ENCODE measurements around the gene CD81. TPM values are rescaled to one million over a fixed set of nuclear protein-coding genes. Genes with fewer than 3 reads are reported as not detected.

CD81 gene
- total RNA-seq, 4 donors from 2014 or later = 54.5 to 87.0 (median 66.8) TPM

DNA sequence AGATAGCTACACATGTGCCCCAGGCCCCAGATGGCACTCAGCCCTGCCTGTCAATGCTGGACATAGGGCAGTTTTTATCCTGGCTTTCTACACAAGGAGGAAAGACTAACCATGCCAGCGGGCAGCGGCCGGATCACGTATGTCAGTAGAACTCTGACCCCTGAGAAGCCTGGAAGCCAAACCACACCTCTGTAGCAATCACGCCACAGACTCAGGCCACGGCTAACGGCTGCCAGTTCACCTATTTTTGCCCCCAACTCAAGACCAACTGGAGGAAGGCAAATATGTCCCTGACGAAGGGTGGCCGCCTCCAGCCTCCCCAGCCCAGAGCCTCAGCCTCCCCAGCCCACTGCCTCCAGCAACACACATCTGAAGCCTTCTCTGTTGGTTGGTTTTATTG is 7.2 kb upstream of the CD81 start:
- no peak overlapping the region for H3K27ac ChIP-seq
- H3K27me3 ChIP-seq = no peaks in the 10 kb centered on the region
- no peaks in the 10 kb centered on the region for H3K36me3 ChIP-seq
- no peak overlapping the region for H3K4me3 ChIP-seq
- no peak for ATAC-seq
- H3K4me1 ChIP-seq = no peaks in the 10 kb centered on the region
- in situ Hi-C loops (cut with MboI; ENCODE audit: low sequenced_read_pairs in 4 of 4) (no loop called here), intact Hi-C loops (cut with DNase I; ENCODE audit: low total_unique reads) (no loop called here)
- TF ChIP-seq CTCF (IDR thresholded peaks at IDR 0.05 in 4 of 5, conservative IDR thresholded peaks at IDR 0.05 in 1 of 5) (no peak), POLR2A (IDR thresholded peaks at IDR 0.05) (no peak)
- DNase-seq = no peak
- no peaks in the 10 kb centered on the region for H3K9me3 ChIP-seq

DNA sequence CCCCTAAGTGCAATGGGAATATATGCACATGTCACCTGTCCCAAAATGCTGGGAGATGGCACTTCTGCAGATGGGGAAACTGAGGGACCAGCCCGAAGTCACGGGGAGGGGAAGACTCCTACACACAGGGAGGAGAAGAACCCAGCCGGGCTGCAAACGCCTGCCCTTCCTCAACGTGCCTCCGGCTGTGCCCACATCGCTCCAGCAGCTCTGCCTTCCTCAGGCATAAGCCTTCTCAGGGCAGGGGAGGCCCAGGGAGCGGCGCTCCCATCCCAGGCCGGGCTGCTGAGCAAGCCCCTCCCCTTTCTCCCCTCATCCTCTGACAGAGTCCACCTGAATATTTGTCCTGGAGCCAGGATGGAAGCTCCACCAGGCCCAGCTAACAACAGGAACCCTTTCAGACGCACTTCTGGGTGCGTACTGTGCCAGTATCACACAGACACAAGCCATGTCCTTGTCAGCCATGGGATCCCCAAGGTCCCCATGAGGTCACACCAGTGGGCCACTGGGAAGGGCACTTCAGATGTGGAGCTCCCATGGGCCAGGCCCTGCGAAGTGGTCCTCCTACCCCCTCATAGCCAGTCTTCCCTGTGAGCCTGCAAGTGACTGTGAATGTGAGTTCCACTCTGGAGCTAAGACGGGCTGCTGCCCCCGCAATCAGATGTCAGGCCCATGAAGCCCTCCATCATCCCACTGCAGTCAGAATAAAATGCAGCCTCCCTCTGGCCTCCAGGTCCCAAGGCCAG is 2.5 kb upstream of the CD81 start:
- H3K9me3 ChIP-seq = no peaks in the 10 kb centered on the region
- ATAC-seq (no peak), DNase-seq (no peak)
- intact Hi-C loops (cut with DNase I; ENCODE audit: low total_unique reads) (loop anchor here (5.0 kb wide), 3 partner anchors 43 to 67 kb away; no protein-coding TSS in a partner anchor), in situ Hi-C loops (cut with MboI; ENCODE audit: low sequenced_read_pairs in 4 of 4) (no loop called here)
- peaks cover 16% of the 10 kb centered on the region in 2 donors for H3K4me1 ChIP-seq
- H3K4me3 ChIP-seq = no peak overlapping the region
- no peaks in the 10 kb centered on the region for H3K27me3 ChIP-seq
- no peaks in the 10 kb centered on the region for H3K36me3 ChIP-seq
- no peak for TF ChIP-seq CTCF (IDR thresholded peaks at IDR 0.05 in 4 of 5, conservative IDR thresholded peaks at IDR 0.05 in 1 of 5)
- TF ChIP-seq POLR2A (IDR thresholded peaks at IDR 0.05) = no peak
- no peak overlapping the region for H3K27ac ChIP-seq

DNA sequence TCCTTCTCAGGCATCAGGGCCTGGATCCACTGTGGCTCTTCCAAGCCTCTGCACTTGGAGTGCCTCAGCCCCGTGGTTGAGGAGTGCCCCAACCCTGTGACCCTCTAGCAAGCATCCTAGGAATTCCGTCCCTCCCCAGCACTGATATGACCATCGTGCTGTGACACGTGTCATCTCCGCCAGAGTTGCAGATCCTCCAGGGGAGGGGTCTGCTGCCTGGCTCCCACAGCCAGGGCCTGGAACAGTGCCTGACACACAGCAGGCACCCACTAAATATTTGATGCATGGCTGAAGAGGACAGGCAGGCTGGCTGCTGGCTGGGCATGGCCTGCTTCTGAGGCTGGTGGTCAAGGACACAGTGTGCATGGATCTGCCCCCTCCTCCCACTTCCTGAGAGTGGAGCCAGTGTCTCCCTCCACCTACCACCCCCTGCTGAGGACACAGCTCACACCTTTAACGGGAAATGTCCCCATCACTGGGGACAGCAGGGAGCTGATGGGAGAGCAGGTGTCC is 1.7 kb upstream of the CD81 start:
- Histone ChIP-seq H3K9me3 (no peaks in the 10 kb centered on the region), H3K4me1 (peaks cover 23 to 24% of the 10 kb centered on the region in 2 donors), H3K4me3 (no peak overlapping the region), H3K27ac (no peak overlapping the region), H3K27me3 (no peaks in the 10 kb centered on the region), H3K36me3 (no peaks in the 10 kb centered on the region)
- DNase-seq (no peak), ATAC-seq (no peak)
- in situ Hi-C loops (cut with MboI; ENCODE audit: low sequenced_read_pairs in 4 of 4) (no loop called here), intact Hi-C loops (cut with DNase I; ENCODE audit: low total_unique reads) (loop anchor here (5.0 kb wide), 3 partner anchors 42 to 68 kb away; no protein-coding TSS in a partner anchor)
- no peak for TF ChIP-seq CTCF (IDR thresholded peaks at IDR 0.05 in 4 of 5, conservative IDR thresholded peaks at IDR 0.05 in 1 of 5)
- no peak for TF ChIP-seq POLR2A (IDR thresholded peaks at IDR 0.05)

GRCh38 chr11:2375964-2376551 is 1.1 kb upstream of the CD81 start:
- TF ChIP-seq POLR2A (IDR thresholded peaks at IDR 0.05) (no peak), CTCF (IDR thresholded peaks at IDR 0.05 in 4 of 5, conservative IDR thresholded peaks at IDR 0.05 in 1 of 5) (no peak)
- no peaks in the 10 kb centered on the region for H3K36me3 ChIP-seq
- H3K4me3 ChIP-seq = no peak overlapping the region
- in situ Hi-C loops (cut with MboI; ENCODE audit: low sequenced_read_pairs in 4 of 4) (no loop called here), intact Hi-C loops (cut with DNase I; ENCODE audit: low total_unique reads) (loop anchor here (5.0 kb wide), 3 partner anchors 41 to 69 kb away; no protein-coding TSS in a partner anchor)
- no peaks in the 10 kb centered on the region for H3K9me3 ChIP-seq
- no peak overlapping the region for H3K27ac ChIP-seq
- DNase-seq (no peak), ATAC-seq (no peak)
- no peaks in the 10 kb centered on the region for H3K27me3 ChIP-seq
- peaks cover 29 to 30% of the 10 kb centered on the region in 2 donors for H3K4me1 ChIP-seq

All from gastrocnemius medialis (tissue), 4 donors.